HG03135 (cell line): ENCODE measurements around the gene CARD10.
"Not testable (repeated sequence)": the region's sequence is repeated elsewhere in the genome, so short reads cannot be mapped to it uniquely, and the experiment has no call there.

Source experiments
- ATAC-seq: cut with Tn5 transposase; IDR thresholded peaks from one replicate; pipeline ENCODE4 v1.9.1; 2021; ENCODE audit warnings: mild to moderate bottlenecking, moderate library complexity; ENCODE audit not compliant: unreplicated experiment

CARD10 gene

GRCh38 chr22:37555029-37555428, 35.8 kb upstream of the CARD10 start:
- ATAC-seq = no peak

DNA sequence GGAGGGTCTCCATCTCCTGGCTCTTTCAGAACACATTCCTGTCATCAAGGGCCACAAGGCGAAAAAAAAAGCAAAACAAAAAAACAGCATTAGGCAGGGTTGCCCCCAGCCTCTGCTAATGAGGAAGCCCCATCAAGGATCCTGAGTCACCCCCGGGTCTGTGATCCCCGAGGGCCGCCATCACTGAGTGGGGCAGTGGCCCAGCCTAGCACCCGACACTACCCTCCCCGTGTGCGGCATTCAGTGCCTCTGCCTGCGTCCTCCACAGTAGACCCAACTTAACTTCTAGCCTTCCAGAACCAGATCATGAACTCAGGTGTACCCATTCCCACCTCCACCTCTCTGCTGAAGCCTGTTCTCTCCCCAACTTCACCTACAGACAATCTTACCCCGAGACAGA, 34.5 kb upstream of the CARD10 start:
- ATAC-seq = no peak

DNA sequence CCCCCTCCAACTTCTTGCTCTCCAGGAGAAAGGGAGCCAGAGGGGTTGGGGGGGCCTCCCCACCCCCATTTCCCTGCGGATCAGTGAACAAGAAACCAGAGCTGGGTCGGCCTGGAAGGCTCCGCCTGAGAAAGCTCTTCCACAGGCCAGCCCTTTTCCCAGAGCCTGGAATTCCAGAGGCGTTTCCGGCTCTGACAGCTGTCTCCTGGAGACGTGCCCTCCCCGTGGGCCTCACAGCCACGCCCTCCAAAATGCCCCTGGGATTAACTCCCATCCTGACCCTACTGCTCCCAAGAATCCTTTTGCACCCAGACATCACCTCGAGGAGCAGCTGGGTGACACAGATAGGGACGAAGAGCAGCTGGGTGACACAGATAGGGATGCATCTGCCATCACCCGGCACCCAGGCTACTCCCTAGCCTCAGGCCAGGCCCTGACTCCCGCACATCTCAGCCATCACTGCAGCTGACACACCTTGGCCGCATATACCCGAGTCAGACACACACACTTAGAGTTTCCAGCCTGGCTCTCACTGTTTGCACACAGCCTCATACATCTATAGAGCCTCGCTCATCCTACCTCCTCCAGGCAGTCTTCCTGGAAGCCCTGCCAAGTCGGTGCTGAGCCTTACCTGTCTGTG, 33.4 kb upstream of the CARD10 start:
- no peak for ATAC-seq

GRCh38 chr22:37551981-37552380, 32.8 kb upstream of the CARD10 start:
- ATAC-seq = no peak

GRCh38 chr22:37550921-37551320, 31.7 kb upstream of the CARD10 start:
- not testable (repeated sequence) for ATAC-seq

DNA sequence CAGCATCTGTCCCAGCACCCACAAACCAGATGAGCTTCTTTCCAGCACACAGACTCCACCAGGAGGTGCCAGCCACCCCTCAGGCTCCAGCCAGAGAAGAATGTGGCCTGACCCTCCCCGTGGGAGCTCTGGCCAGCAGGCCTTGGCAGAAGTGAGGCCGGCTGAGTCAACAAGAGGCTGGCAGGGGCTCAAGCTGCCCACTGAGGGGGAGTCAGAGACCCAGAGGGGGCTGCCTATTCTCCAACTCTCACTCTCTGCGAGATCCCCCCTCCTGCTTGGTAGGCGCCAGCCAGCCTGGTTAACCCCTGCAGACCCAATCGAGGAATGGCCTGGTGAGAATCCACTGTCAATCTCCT, 30.5 kb upstream of the CARD10 start:
- ATAC-seq = no peak

DNA sequence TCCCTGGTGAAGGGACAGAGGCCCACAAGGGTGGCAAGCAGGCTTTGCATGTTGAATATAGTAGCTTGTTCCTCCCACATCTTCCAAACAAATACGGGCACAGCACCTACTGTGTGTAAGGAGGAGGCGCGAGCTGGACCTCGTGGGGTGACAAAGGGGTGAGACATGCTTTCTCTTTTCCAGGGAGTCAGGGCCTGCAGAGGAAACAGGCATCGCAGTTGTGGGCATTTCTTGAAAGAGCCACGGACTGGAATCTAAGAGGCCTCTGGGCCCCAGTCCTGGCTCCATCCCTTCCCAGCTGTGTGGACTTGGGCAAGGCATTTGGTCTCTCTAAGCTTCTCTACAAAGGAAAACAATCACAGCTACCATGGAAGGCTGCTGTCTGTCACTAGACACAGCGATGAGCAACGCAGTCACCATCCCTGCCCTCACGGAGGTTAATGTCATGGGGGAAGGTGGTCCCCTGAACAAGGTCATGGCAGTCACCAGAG, 28.1 kb upstream of the CARD10 start:
- ATAC-seq = no peak

- no peak for ATAC-seq
These were observed 27.4 kb upstream of the CARD10 start for GRCh38 chr22:37546437-37547250.

GRCh38 chr22:37545703-37546436, 26.7 kb upstream of the CARD10 start:
- ATAC-seq = no peak

- no peak for ATAC-seq
These were observed 25.9 kb upstream of the CARD10 start for GRCh38 chr22:37544955-37545702.

DNA sequence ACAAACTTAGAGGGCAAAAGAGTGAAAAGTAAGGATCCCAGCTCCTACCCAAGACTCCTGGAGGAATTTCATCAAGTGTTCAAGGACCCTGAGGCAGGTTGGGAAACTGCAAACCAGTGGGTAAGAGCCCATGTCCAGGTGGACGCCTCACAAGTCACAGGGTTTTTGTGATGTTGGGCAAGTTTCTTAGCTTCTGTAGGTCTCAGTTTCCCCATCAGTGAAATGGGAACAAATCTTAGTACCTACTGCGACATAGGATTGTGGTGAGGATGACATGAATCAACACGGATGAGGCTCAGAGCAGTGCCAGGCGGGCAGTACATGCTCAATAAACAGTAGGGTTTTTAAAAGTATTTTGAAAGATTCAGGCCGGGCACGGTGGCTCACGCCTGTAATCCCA, 23.7 kb upstream of the CARD10 start:
- ATAC-seq = no peak

DNA sequence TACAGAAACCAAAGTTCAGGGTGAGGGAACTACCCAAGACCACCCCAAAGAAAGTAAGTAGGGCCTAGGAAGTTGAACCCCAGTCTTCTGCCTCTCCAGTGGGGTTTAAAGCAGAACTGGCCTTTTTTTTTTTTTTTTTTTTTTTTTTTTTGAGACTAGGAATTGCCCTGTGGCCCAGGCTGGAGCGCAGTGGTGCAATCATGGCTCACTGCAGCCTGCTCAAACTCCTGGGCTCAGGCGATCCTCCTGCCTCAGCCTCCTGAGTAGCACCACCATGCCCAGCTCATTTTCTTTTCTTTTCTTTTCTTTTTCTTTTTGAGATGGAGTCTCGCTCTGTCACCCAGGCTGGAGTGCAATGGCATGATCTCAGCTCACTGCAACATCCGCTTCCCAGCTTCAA, 23.2 kb upstream of the CARD10 start:
- ATAC-seq = not testable (repeated sequence)

DNA sequence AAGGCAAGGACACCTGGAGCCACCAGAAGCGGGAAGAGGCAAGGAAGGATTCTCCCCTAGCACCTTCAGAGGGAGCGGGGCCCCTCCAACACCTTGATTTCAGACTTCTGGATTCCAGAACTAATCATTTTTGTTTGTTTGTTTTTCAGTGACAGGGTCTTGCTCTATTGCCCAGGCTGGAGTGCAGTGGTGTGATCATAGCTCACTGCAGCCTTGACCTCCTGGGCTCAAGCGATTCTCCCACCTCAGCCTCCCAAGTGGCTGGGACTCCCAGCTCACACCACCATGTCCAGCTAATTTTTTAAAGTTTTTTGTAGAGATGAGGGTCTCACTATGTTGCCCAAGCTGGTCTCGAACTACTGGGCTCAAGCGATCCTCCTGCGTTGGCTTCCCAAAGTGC, 20.6 kb upstream of the CARD10 start:
- ATAC-seq = not testable (repeated sequence)

GRCh38 chr22:37538590-37539357, 19.6 kb upstream of the CARD10 start:
- ATAC-seq = peak; percentile 64

- no peak for ATAC-seq
These were observed 15.9 kb upstream of the CARD10 start for GRCh38 chr22:37535159-37535558.

GRCh38 chr22:37534445-37534844, 15.2 kb upstream of the CARD10 start:
- no peak for ATAC-seq

DNA sequence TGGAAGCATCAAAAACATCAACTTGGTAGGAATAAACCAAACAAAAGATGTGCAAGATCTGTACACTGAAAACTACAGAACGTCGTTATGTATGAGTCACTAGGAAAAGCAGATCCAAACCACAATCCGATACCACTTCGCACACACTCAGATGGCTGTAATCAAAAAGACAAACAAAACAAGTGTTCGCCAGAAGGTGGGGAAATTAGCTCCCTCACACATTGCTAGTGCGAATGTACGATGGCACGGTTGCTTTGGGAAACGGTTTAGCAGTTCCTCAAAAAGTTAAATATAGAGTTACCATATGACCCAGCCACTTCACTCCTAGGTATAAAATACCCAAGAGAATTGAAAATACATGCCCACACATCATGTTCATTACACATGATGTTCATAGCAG, 14.8 kb upstream of the CARD10 start:
- ATAC-seq = no peak

GRCh38 chr22:37529652-37530345, 10.6 kb upstream of the CARD10 start:
- ATAC-seq = no peak

DNA sequence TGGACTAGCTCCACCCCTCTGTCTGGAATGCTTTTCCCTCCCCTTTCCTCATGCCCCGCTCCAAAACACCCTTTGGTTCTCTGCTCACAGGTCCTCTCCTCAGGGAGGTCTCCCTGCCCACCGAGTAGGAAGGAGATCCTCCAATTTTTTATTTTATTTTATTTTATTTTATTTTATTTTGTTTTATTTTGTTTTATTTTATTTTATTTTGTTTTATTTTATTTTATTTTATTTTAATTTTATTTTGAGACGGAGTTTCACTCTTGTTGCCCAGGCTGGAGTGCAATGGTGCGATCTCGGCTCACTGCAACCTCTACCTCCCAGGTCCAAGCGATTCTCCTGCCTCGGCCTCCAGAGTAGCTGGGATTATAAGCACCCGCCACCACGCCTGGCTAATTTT, 8.7 kb upstream of the CARD10 start:
- ATAC-seq = not testable (repeated sequence)
